GM23338 (cell line): Measurements from ENCODE around the gene PRDM11. TPM values are rescaled to one million over a fixed set of nuclear protein-coding genes. Genes with fewer than 3 reads are reported as not detected.

ENCODE experiments used
- ATAC-seq: fragments of 200-7000 bp; cut with Tn5 transposase; 3 replicates; pipeline ENCODE4 v1.9.1; 2020
- DNase-seq: peaks from one replicate; pipeline ENCODE4 v3.0.0-alpha.2; 2015; ENCODE audit warnings: low spot score
- H2AFZ ChIP-seq: fragments of 200-600 bp; sonication (generic); 2 replicates; pipeline ENCODE4 v1.8.0; 2016; ENCODE audit warnings: antibody characterized with exemption, mild to moderate bottlenecking, moderate library complexity
- H3F3A ChIP-seq: fragments of 200-600 bp; sonication (generic); replicated peaks from 2 replicates; pipeline ENCODE4 v1.8.0; 2017; ENCODE audit warnings: antibody characterized with exemption, mixed run types, low read depth
- H3K27ac ChIP-seq: fragments of 200-600 bp; sonication (generic); 2 replicates; pipeline ENCODE4 v1.6.1; 2016; ENCODE audit warnings: low read depth
- H3K27me3 ChIP-seq: fragments of 200-600 bp; sonication (generic); 2 replicates; pipeline ENCODE4 v1.8.0; 2016; ENCODE audit warnings: mild to moderate bottlenecking, mixed run types, moderate library complexity; ENCODE audit not compliant: insufficient read depth
- H3K36me3 ChIP-seq: fragments of 200-600 bp; sonication (generic); 2 replicates; pipeline ENCODE4 v1.8.0; 2016; ENCODE audit warnings: mild to moderate bottlenecking; ENCODE audit not compliant: insufficient read depth
- H3K4me1 ChIP-seq: fragments of 200-600 bp; sonication (generic); 2 replicates; pipeline ENCODE4 v1.8.0; 2016; ENCODE audit warnings: mild to moderate bottlenecking, moderate library complexity; ENCODE audit not compliant: insufficient read depth
- H3K4me2 ChIP-seq: fragments of 200-600 bp; sonication (generic); 2 replicates; pipeline ENCODE4 v1.7.1; 2017; ENCODE audit warnings: mixed run types
- H3K4me3 ChIP-seq: fragments of 200-600 bp; sonication (generic); 2 replicates; pipeline ENCODE4 v1.6.1; 2016; ENCODE audit warnings: mixed run types
- H3K79me2 ChIP-seq: fragments of 200-600 bp; sonication (generic); replicated peaks from 2 replicates; pipeline ENCODE4 v1.8.0; 2017; ENCODE audit warnings: mild to moderate bottlenecking; ENCODE audit not compliant: insufficient read depth
- H3K9me2 ChIP-seq: fragments of 200-600 bp; sonication (generic); 2 replicates; pipeline ENCODE4 v1.8.0; 2017; ENCODE audit not compliant: insufficient read depth
- H4K20me1 ChIP-seq: fragments of 200-600 bp; sonication (generic); replicated peaks from 2 replicates; pipeline ENCODE4 v1.8.0; 2017; ENCODE audit warnings: mild to moderate bottlenecking; ENCODE audit not compliant: insufficient read depth
- H3K27ac Mint-ChIP-seq: 2 replicates; pipeline ENCODE4 v1.8.0; 2020; ENCODE audit warnings: inconsistent platforms, mild to moderate bottlenecking, moderate library complexity, mixed read lengths
- H3K27me3 Mint-ChIP-seq: 3 replicates; pipeline ENCODE4 v1.8.0; 2022; ENCODE audit warnings: low read depth, mild to moderate bottlenecking, moderate library complexity, mixed read lengths, inconsistent platforms; ENCODE audit not compliant: insufficient read depth, poor library complexity
- H3K36me3 Mint-ChIP-seq: 3 replicates; pipeline ENCODE4 v1.8.0; 2021; ENCODE audit warnings: low read depth, mild to moderate bottlenecking, inconsistent platforms, moderate library complexity, mixed read lengths
- H3K4me1 Mint-ChIP-seq: 3 replicates; pipeline ENCODE4 v1.8.0; 2020; ENCODE audit warnings: mild to moderate bottlenecking, inconsistent platforms, mixed read lengths
- H3K4me3 Mint-ChIP-seq: 3 replicates; pipeline ENCODE4 v1.8.0; 2021; ENCODE audit warnings: moderate library complexity, mild to moderate bottlenecking, inconsistent platforms, mixed read lengths
- H3K9me3 Mint-ChIP-seq: 3 replicates; pipeline ENCODE4 v1.8.0; 2020; ENCODE audit warnings: moderate library complexity, mild to moderate bottlenecking, inconsistent platforms, mixed read lengths
- EZH2phosphoT487 ChIP-seq: fragments of 200-600 bp; sonication (generic); IDR thresholded peaks from one replicate; pipeline ENCODE4 v1.8.1; 2018; ENCODE audit warnings: antibody characterized with exemption; ENCODE audit not compliant: unreplicated experiment
- JUNB ChIP-seq: IDR thresholded peaks from one replicate; pipeline ENCODE4 v1.6.1; 2016; ENCODE audit warnings: antibody characterized with exemption; ENCODE audit not compliant: unreplicated experiment
- NANOG ChIP-seq: IDR thresholded peaks from 2 replicates; pipeline ENCODE4 v1.6.1; 2016; ENCODE audit warnings: antibody characterized with exemption, borderline replicate concordance
- POLR2AphosphoS5 ChIP-seq: IDR thresholded peaks from 2 replicates; pipeline ENCODE4 v1.6.1; 2016; ENCODE audit warnings: antibody characterized with exemption, low read depth
- STAT1 ChIP-seq: IDR thresholded peaks from one replicate; pipeline ENCODE4 v1.6.1; 2016; ENCODE audit warnings: antibody characterized with exemption; ENCODE audit not compliant: unreplicated experiment
- ZNF114 ChIP-seq: fragments of 250-450 bp; sonication (Bioruptor Pico); IDR thresholded peaks from 2 replicates; pipeline ENCODE4 v1.5.0; 2020; ENCODE audit warnings: mild to moderate bottlenecking, moderate library complexity
- ZNF331 ChIP-seq: fragments of 250-450 bp; sonication (Bioruptor Pico); IDR thresholded peaks from 2 replicates; pipeline ENCODE4 v1.5.0; 2020; ENCODE audit warnings: low read depth, mild to moderate bottlenecking, moderate library complexity
- polyA plus RNA-seq: library from polyadenylated mRNA; unstranded; fragments of >200 nt; fragmentation: Nextera tagmentation; extraction: Ambion mirVana; gene quantifications from 2 replicates; pipeline ENCODE4 v1.2.1, GENCODE V29; 2016
- total RNA-seq: library from RNA; depleted of rRNA; stranded (reverse); fragments of >200 nt; shearing (Covaris generic); gene quantifications from 2 replicates; pipeline ENCODE4 v1.2.3, GENCODE V29; 2014
- TF ChIP-seq, protein P1 (sequence below): IDR thresholded peaks from one replicate; pipeline ENCODE4 v1.6.1; 2018; ENCODE audit warnings: antibody characterized with exemption; ENCODE audit not compliant: unreplicated experiment
- TF ChIP-seq, protein P2 (sequence below), 2 experiments: fragments of 200-600 bp in 1 of 2; sonication (generic) in 1 of 2; conservative IDR thresholded peaks; 2 replicates each; pipeline versions ENCODE4 v1.5.1 to v1.6.1; 2016 to 2017; ENCODE audit warnings: antibody characterized with exemption in 2 of 2, low read depth in 2 of 2, mild to moderate bottlenecking in 2 of 2, moderate library complexity in 1 of 2

PRDM11 gene
- total and polyA plus RNA-seq, 2 experiments from 2014 or later, result 0.97 to 10.4 TPM

DNA sequence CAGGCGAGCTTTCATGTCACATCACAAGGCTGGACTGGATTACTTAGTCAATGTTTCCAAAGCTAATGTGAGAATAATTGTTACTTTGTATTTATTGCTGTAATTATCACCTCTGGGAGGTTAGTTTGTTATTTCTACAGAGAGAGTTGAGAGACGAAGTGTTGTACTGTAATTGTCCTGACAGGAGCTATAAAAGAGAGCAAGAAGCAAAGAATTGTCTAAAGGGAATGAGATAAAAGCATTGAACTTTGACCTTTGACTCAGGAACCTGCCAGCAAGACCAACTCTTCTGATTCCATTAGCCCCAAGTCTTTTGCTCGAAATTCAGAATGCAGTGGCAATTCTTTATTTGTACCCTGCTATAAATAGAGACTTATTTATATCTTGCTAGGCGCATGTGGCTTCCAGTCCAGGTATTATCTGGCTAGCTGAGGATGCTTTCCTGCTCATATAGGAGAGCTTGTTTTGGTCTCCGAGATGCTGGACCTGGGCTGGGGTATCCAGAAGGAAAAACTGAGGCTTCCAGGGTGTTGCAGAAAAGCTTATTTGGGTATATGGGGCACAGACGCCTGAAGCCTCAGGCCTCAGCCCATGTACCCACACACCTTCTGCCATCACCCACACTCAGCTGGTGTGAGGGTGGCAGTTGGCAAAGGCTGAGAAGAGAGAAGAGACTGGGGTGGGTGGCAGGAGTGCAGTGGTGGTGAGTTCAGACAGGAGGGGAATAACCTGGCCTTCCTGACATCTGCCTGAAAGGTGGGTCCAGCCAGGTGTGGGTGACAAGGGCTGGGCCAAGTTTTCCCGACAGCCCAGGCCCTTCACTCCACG is 99.0 kb downstream of the PRDM11 start:
- no peak overlapping the region for H3K27ac Mint-ChIP-seq
- Histone ChIP-seq H3K4me2 (no peak overlapping the region), H4K20me1 (peaks cover 2% of the 10 kb centered on the region; the same call in 1 of the 2 replicates), H3K79me2 (no peaks in the 10 kb centered on the region), H3K27ac (no peak overlapping the region), H2AFZ (no peak overlapping the region), H3K36me3 (no peaks in the 10 kb centered on the region), H3K4me1 (no peaks in the 10 kb centered on the region), H3F3A (no peaks in the 10 kb centered on the region), H3K9me2 (no peaks in the 10 kb centered on the region), H3K4me3 (no peak overlapping the region), H3K27me3 (no peaks in the 10 kb centered on the region)
- DNase-seq, result no peak
- ATAC-seq, result no peak
- H3K4me3 Mint-ChIP-seq, result no peak overlapping the region
- H3K27me3 Mint-ChIP-seq, result peaks cover 6% of the 10 kb centered on the region
- TF ChIP-seq, protein P1, sequence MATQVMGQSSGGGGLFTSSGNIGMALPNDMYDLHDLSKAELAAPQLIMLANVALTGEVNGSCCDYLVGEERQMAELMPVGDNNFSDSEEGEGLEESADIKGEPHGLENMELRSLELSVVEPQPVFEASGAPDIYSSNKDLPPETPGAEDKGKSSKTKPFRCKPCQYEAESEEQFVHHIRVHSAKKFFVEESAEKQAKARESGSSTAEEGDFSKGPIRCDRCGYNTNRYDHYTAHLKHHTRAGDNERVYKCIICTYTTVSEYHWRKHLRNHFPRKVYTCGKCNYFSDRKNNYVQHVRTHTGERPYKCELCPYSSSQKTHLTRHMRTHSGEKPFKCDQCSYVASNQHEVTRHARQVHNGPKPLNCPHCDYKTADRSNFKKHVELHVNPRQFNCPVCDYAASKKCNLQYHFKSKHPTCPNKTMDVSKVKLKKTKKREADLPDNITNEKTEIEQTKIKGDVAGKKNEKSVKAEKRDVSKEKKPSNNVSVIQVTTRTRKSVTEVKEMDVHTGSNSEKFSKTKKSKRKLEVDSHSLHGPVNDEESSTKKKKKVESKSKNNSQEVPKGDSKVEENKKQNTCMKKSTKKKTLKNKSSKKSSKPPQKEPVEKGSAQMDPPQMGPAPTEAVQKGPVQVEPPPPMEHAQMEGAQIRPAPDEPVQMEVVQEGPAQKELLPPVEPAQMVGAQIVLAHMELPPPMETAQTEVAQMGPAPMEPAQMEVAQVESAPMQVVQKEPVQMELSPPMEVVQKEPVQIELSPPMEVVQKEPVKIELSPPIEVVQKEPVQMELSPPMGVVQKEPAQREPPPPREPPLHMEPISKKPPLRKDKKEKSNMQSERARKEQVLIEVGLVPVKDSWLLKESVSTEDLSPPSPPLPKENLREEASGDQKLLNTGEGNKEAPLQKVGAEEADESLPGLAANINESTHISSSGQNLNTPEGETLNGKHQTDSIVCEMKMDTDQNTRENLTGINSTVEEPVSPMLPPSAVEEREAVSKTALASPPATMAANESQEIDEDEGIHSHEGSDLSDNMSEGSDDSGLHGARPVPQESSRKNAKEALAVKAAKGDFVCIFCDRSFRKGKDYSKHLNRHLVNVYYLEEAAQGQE, result no peak
- TF ChIP-seq JUNB (no peak), ZNF331 (CRISPR knock-in tag) (no peak), STAT1 (no peak), POLR2AphosphoS5 (no peak), EZH2phosphoT487 (no peak), ZNF114 (CRISPR knock-in tag) (no peak)
- TF ChIP-seq, protein P2, sequence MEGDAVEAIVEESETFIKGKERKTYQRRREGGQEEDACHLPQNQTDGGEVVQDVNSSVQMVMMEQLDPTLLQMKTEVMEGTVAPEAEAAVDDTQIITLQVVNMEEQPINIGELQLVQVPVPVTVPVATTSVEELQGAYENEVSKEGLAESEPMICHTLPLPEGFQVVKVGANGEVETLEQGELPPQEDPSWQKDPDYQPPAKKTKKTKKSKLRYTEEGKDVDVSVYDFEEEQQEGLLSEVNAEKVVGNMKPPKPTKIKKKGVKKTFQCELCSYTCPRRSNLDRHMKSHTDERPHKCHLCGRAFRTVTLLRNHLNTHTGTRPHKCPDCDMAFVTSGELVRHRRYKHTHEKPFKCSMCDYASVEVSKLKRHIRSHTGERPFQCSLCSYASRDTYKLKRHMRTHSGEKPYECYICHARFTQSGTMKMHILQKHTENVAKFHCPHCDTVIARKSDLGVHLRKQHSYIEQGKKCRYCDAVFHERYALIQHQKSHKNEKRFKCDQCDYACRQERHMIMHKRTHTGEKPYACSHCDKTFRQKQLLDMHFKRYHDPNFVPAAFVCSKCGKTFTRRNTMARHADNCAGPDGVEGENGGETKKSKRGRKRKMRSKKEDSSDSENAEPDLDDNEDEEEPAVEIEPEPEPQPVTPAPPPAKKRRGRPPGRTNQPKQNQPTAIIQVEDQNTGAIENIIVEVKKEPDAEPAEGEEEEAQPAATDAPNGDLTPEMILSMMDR (conservative IDR thresholded peaks at IDR 0.05; ENCODE audit: low read depth in 2 of 2), result no peak
- no peaks in the 10 kb centered on the region; the same call in 2 of the 3 replicates for H3K9me3 Mint-ChIP-seq
- no peaks in the 10 kb centered on the region for H3K36me3 Mint-ChIP-seq
- H3K4me1 Mint-ChIP-seq, result no peaks in the 10 kb centered on the region

DNA sequence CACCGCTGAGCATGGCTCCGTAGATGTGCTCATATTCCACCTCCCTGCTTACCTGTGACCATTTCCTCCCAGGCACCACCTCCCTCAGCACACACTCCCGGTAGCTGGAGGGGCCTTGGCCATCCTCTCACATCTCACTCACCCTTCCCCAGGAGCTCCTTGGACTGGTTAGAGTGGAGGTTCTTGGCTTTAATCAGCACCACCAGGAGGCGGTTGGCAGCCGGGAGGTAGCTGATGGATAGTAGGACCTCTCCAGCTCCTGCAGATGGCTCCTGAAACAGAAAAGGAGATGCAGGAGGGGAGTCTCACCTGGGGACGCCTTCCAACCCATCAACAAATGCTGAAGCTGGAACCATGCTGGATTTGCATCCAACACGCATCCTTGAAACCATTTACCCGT is 99.8 kb downstream of the PRDM11 start:
- Mint-ChIP-seq H3K27ac (no peak overlapping the region), H3K9me3 (no peaks in the 10 kb centered on the region; the same call in 2 of the 3 replicates), H3K36me3 (no peaks in the 10 kb centered on the region), H3K4me3 (no peak overlapping the region), H3K27me3 (peaks cover 6% of the 10 kb centered on the region), H3K4me1 (no peaks in the 10 kb centered on the region)
- no peak overlapping the region for H2AFZ ChIP-seq
- no peak overlapping the region for H3K4me3 ChIP-seq
- H3K36me3 ChIP-seq, result no peaks in the 10 kb centered on the region
- no peak overlapping the region for H3K27ac ChIP-seq
- DNase-seq (no peak), ATAC-seq (no peak)
- no peaks in the 10 kb centered on the region for H3K9me2 ChIP-seq
- peaks cover 2% of the 10 kb centered on the region; the same call in 1 of the 2 replicates for H4K20me1 ChIP-seq
- no peaks in the 10 kb centered on the region for H3K4me1 ChIP-seq
- H3K27me3 ChIP-seq, result no peaks in the 10 kb centered on the region
- no peaks in the 10 kb centered on the region for H3K79me2 ChIP-seq
- H3F3A ChIP-seq, result no peaks in the 10 kb centered on the region
- no peak overlapping the region for H3K4me2 ChIP-seq
- no peak for TF ChIP-seq JUNB
- TF ChIP-seq ZNF331 (CRISPR knock-in tag), result no peak
- no peak for TF ChIP-seq STAT1
- no peak for TF ChIP-seq NANOG
